HepG2 (cell line): ENCODE measurements around the gene C5orf47. TPM values are rescaled to one million over a fixed set of nuclear protein-coding genes. Genes with fewer than 3 reads are reported as not detected.

Source experiments
- ATF7-NPFF ChIP-seq: sonication (generic); formaldehyde crosslinking; IDR thresholded peaks from 2 replicates; pipeline ENCODE4 v1.8.1; 2023; ENCODE audit warnings: mild to moderate bottlenecking, low read depth, missing genetic modification reagents, moderate library complexity
- BCL6 ChIP-seq: IDR thresholded peaks from 2 replicates; pipeline ENCODE4 v1.6.1; 2016; ENCODE audit warnings: missing genetic modification reagents, missing compliant biosample characterization
- CCAR2 ChIP-seq: fragments of 200-400 bp; formaldehyde crosslinking; optimal IDR thresholded peaks from 2 replicates; pipeline ENCODE3; 2018; ENCODE audit warnings: low read depth, mild to moderate bottlenecking, low read length, moderate library complexity
- CEBPG ChIP-seq: IDR thresholded peaks from 2 replicates; pipeline ENCODE4 v1.6.1; 2016
- NCOR1 ChIP-seq: fragments of 200-600 bp; sonication (generic); IDR thresholded peaks from 2 replicates; pipeline ENCODE4 v1.7.0; 2017; ENCODE audit warnings: antibody characterized with exemption, low read length, borderline replicate concordance
- PHF21A ChIP-seq: sonication (generic); formaldehyde crosslinking; IDR thresholded peaks from 2 replicates; pipeline ENCODE4 v1.5.0; 2020; ENCODE audit warnings: mild to moderate bottlenecking, missing genetic modification reagents
- SAP130 ChIP-seq: IDR thresholded peaks from 2 replicates; pipeline ENCODE4 v1.6.1; 2016; ENCODE audit warnings: low read depth
- SOX13 ChIP-seq, 3 experiments: fragments of 450-650 bp in 1 of 3; sonication (generic) in 1 of 3; formaldehyde crosslinking in 1 of 3; IDR thresholded peaks in 2 of 3; conservative IDR thresholded peaks in 1 of 3; 2 replicates each; pipeline versions ENCODE4 v1.5.0 to v1.6.1; 2016 to 2020; ENCODE audit warnings: antibody characterized with exemption in 1 of 3, mild to moderate bottlenecking in 1 of 3, missing compliant biosample characterization in 1 of 3, missing genetic modification reagents in 1 of 3, moderate library complexity in 1 of 3
- SRY ChIP-seq: sonication (generic); formaldehyde crosslinking; IDR thresholded peaks from 2 replicates; pipeline ENCODE4 v1.8.0; 2022; ENCODE audit warnings: mild to moderate bottlenecking, missing genetic modification reagents
- THAP11 ChIP-seq: IDR thresholded peaks from 2 replicates; pipeline ENCODE4 v1.6.1; 2016; ENCODE audit warnings: missing biosample characterization, missing genetic modification reagents
- YEATS4 ChIP-seq: sonication (generic); formaldehyde crosslinking; IDR thresholded peaks from 2 replicates; pipeline ENCODE4 v1.4.0; 2020; ENCODE audit warnings: missing genetic modification reagents, borderline replicate concordance
- ZNF138 ChIP-seq: sonication (generic); formaldehyde crosslinking; IDR thresholded peaks from 2 replicates; pipeline ENCODE4 v1.5.0; 2020; ENCODE audit warnings: mild to moderate bottlenecking, low read depth, missing genetic modification reagents
- ZNF17 ChIP-seq: sonication (generic); formaldehyde crosslinking; IDR thresholded peaks from 2 replicates; pipeline ENCODE4 v1.5.0; 2020; ENCODE audit warnings: mild to moderate bottlenecking, missing genetic modification reagents
- ZNF331 ChIP-seq: sonication (generic); formaldehyde crosslinking; IDR thresholded peaks from 2 replicates; pipeline ENCODE4 v1.4.0; 2020; ENCODE audit warnings: missing genetic modification reagents
- ZNF34 ChIP-seq: sonication (generic); formaldehyde crosslinking; IDR thresholded peaks from 2 replicates; pipeline ENCODE4 v1.4.0; 2020; ENCODE audit warnings: mild to moderate bottlenecking, missing genetic modification reagents, borderline replicate concordance
- ZNF441 ChIP-seq: sonication (generic); formaldehyde crosslinking; IDR thresholded peaks from 2 replicates; pipeline ENCODE4 v1.7.0; 2021; ENCODE audit warnings: missing genetic modification reagents, borderline replicate concordance
- ZNF547 ChIP-seq: sonication (generic); formaldehyde crosslinking; IDR thresholded peaks from 2 replicates; pipeline ENCODE4 v1.5.1; 2020; ENCODE audit warnings: mild to moderate bottlenecking, missing genetic modification reagents
- ZNF629 ChIP-seq: sonication (generic); formaldehyde crosslinking; conservative IDR thresholded peaks from 2 replicates; pipeline ENCODE4 v1.5.0; 2020; ENCODE audit warnings: missing genetic modification reagents
- ZNF773 ChIP-seq: sonication (generic); formaldehyde crosslinking; IDR thresholded peaks from 2 replicates; pipeline ENCODE4 v1.4.0; 2020; ENCODE audit warnings: missing genetic modification reagents, borderline replicate concordance
- ZNF816 ChIP-seq: sonication (generic); formaldehyde crosslinking; IDR thresholded peaks from 2 replicates; pipeline ENCODE4 v1.8.0; 2022; ENCODE audit warnings: missing genetic modification reagents, mild to moderate bottlenecking, borderline replicate concordance
- polyA plus RNA-seq, 8 experiments: library from polyadenylated mRNA; depleted of rRNA in 3 of 8; stranded (reverse) in 7 of 8; unstranded in 1 of 8; fragments of >200 nt; fragmentation: Illumina TruSeq in 4 of 8; extraction: Trizol in 4 of 8; gene quantifications; 2 replicates each; pipeline versions ENCODE4 v1.2.1 to v1.2.3, GENCODE V29; 2011 to 2016; ENCODE audit warnings: low read depth in 4 of 8, missing spikeins in 1 of 8, mixed read lengths in 1 of 8; ENCODE audit not compliant: insufficient read depth in 1 of 8
- total RNA-seq, 5 experiments: library from RNA; depleted of rRNA; stranded (reverse); fragments of >200 nt; fragmentation: Illumina TruSeq; extraction: Trizol; gene quantifications; 2 replicates each; pipeline ENCODE4 v1.2.3, GENCODE V29; 2016; ENCODE audit warnings: low read depth in 1 of 5
- TF ChIP-seq, protein P1 (sequence below): sonication (generic); formaldehyde crosslinking; IDR thresholded peaks from 2 replicates; pipeline ENCODE4 v1.5.1; 2020; ENCODE audit warnings: missing genetic modification reagents, mild to moderate bottlenecking, borderline replicate concordance
- TF ChIP-seq, protein P2 (sequence below): sonication (generic); formaldehyde crosslinking; IDR thresholded peaks from 2 replicates; pipeline ENCODE4 v1.4.0; 2020; ENCODE audit warnings: missing genetic modification reagents
- TF ChIP-seq, protein P3 (sequence below): sonication (generic); formaldehyde crosslinking; IDR thresholded peaks from 2 replicates; pipeline ENCODE4 v1.4.0; 2020; ENCODE audit warnings: low read depth, mild to moderate bottlenecking, missing genetic modification reagents

The C5orf47 gene
- total and polyA plus RNA-seq, 2 of the 13 experiments (the other 11 are each of a cell fraction or from before 2014, with no cell fraction given): not detected

DNA sequence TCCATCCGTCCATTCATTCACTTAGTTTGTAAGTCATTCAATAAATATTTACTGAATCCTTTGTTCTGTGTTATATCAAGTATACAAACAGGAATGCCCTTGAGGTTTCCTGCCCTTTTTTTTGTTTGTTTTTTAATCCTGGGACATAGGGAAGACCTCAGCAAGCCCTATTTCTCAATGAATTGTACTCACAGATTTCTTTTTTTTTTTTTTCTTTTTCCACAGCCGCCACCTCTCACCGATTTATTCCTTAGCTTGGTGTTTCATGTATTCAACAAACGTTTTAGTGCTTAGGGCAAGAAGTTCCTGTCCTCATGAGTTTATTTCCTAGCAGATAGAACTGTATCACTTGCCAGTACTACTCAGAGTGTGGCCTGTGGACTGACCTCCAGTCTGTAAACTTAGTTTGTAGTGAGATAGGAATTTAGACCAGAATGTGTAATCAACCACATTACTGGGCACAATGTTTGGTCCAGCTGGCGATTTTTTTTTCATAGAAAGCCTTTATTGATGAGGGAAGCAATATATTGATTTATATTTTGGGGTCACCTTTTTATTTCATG is 35.4 kb upstream of the C5orf47 start (continued):
- no peak for TF ChIP-seq CCAR2
- TF ChIP-seq ZNF547 (CRISPR knock-in tag): no peak
- TF ChIP-seq ATF7-NPFF (CRISPR knock-in tag): no peak
- TF ChIP-seq, protein P1, sequence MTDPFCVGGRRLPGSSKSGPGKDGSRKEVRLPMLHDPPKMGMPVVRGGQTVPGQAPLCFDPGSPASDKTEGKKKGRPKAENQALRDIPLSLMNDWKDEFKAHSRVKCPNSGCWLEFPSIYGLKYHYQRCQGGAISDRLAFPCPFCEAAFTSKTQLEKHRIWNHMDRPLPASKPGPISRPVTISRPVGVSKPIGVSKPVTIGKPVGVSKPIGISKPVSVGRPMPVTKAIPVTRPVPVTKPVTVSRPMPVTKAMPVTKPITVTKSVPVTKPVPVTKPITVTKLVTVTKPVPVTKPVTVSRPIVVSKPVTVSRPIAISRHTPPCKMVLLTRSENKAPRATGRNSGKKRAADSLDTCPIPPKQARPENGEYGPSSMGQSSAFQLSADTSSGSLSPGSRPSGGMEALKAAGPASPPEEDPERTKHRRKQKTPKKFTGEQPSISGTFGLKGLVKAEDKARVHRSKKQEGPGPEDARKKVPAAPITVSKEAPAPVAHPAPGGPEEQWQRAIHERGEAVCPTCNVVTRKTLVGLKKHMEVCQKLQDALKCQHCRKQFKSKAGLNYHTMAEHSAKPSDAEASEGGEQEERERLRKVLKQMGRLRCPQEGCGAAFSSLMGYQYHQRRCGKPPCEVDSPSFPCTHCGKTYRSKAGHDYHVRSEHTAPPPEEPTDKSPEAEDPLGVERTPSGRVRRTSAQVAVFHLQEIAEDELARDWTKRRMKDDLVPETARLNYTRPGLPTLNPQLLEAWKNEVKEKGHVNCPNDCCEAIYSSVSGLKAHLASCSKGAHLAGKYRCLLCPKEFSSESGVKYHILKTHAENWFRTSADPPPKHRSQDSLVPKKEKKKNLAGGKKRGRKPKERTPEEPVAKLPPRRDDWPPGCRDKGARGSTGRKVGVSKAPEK (CRISPR knock-in tag): no peak
- TF ChIP-seq, protein P2, sequence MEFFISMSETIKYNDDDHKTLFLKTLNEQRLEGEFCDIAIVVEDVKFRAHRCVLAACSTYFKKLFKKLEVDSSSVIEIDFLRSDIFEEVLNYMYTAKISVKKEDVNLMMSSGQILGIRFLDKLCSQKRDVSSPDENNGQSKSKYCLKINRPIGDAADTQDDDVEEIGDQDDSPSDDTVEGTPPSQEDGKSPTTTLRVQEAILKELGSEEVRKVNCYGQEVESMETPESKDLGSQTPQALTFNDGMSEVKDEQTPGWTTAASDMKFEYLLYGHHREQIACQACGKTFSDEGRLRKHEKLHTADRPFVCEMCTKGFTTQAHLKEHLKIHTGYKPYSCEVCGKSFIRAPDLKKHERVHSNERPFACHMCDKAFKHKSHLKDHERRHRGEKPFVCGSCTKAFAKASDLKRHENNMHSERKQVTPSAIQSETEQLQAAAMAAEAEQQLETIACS (CRISPR knock-in tag): no peak
- TF ChIP-seq YEATS4 (CRISPR knock-in tag): peak; percentile 42; the same call in 1 of the 2 replicates
- TF ChIP-seq NCOR1: peak; percentile 54; the same call in 1 of the 2 replicates
- no peak for TF ChIP-seq ZNF816 (CRISPR knock-in tag)
- TF ChIP-seq ZNF138: no peak
- no peak for TF ChIP-seq ZNF34 (CRISPR knock-in tag)
- TF ChIP-seq PHF21A: peak; percentile 45
- TF ChIP-seq ZNF629 (CRISPR knock-in tag): no peak
- TF ChIP-seq ZNF17 (CRISPR knock-in tag): no peak
- TF ChIP-seq SAP130 (CRISPR knock-in tag): peak; percentile 48
- no peak for TF ChIP-seq ZNF773 (CRISPR knock-in tag)
- peak; percentile 41; the same call in 1 of the 2 replicates for TF ChIP-seq THAP11 (CRISPR knock-in tag)
- TF ChIP-seq BCL6 (CRISPR knock-in tag): peak; percentile 79
- no peak for TF ChIP-seq ZNF441
- TF ChIP-seq, protein P3, sequence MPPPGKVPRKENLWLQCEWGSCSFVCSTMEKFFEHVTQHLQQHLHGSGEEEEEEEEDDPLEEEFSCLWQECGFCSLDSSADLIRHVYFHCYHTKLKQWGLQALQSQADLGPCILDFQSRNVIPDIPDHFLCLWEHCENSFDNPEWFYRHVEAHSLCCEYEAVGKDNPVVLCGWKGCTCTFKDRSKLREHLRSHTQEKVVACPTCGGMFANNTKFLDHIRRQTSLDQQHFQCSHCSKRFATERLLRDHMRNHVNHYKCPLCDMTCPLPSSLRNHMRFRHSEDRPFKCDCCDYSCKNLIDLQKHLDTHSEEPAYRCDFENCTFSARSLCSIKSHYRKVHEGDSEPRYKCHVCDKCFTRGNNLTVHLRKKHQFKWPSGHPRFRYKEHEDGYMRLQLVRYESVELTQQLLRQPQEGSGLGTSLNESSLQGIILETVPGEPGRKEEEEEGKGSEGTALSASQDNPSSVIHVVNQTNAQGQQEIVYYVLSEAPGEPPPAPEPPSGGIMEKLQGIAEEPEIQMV (CRISPR knock-in tag): no peak
- no peak for TF ChIP-seq SRY (CRISPR knock-in tag)
- TF ChIP-seq SOX13 (IDR thresholded peaks at IDR 0.05): no peak
- peak in 1 of 2 experiments; percentile 89; a peak in 2 of 4 replicates for TF ChIP-seq SOX13 (CRISPR knock-in tag; conservative IDR thresholded peaks at IDR 0.05 in 1 of 2, IDR thresholded peaks at IDR 0.05 in 1 of 2)
- TF ChIP-seq CEBPG (CRISPR knock-in tag): no peak
- no peak for TF ChIP-seq ZNF331 (CRISPR knock-in tag)
